Activated naive CD8-positive, alpha-beta T cell treated with anti-CD3 and anti-CD28 coated beads, Interleukin-2, amount 50 U/mL, for 16 hours (primary cell): Measurements from ENCODE around the gene HCN3.
"Not testable (repeated sequence)": the region's sequence is repeated elsewhere in the genome, so short reads cannot be mapped to it uniquely, and the experiment has no call there.

ENCODE experiments used
- DNase-seq: peaks from one replicate; pipeline ENCODE4 v3.0.0-alpha.2; 2020; ENCODE audit warnings: low read depth, low spot score

The HCN3 gene

DNA sequence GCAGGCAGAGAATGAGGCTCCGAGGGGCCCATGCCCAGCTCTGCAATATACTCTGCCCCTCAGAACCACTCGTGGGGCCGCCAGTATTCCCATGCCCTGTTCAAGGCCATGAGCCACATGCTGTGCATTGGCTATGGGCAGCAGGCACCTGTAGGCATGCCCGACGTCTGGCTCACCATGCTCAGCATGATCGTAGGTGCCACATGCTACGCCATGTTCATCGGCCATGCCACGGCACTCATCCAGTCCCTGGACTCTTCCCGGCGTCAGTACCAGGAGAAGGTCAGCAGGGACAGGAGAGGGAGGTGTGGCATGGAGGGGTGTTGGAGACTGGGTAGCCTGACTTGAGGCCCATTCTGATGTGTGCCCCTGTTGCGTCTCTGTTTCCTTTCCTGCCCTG, 7.2 kb downstream of the HCN3 start:
- no peak for DNase-seq

- DNase-seq, result no peak
These were observed 7.8 kb downstream of the HCN3 start for GRCh38 chr1:155285063-155285462.

DNA sequence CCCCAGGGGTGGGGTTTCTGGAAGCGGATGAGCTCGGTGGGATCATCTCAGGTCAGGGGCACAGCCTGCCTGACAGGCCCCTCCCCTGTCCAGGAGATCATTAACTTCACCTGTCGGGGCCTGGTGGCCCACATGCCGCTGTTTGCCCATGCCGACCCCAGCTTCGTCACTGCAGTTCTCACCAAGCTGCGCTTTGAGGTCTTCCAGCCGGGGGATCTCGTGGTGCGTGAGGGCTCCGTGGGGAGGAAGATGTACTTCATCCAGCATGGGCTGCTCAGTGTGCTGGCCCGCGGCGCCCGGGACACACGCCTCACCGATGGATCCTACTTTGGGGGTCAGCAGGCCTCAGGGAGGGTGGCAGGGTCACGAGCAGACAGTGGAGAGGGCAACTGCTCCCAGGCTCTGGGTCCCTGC, 8.4 kb downstream of the HCN3 start:
- no peak for DNase-seq

GRCh38 chr1:155286544-155286943, 9.3 kb downstream of the HCN3 start:
- DNase-seq, result no peak

DNA sequence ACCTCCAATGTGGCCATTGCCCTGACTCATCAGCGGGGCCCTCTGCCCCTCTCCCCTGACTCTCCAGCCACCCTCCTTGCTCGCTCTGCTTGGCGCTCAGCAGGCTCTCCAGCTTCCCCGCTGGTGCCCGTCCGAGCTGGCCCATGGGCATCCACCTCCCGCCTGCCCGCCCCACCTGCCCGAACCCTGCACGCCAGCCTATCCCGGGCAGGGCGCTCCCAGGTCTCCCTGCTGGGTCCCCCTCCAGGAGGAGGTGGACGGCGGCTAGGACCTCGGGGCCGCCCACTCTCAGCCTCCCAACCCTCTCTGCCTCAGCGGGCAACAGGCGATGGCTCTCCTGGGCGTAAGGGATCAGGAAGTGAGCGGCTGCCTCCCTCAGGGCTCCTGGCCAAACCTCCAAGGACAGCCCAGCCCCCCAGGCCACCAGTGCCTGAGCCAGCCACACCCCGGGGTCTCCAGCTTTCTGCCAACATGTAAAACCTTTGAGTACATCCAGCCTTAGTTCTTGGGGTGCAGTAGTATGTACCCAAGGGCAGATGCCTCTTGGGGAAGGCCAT, 10.8 kb downstream of the HCN3 start:
- DNase-seq, result no peak

- not testable (repeated sequence) for DNase-seq
These were observed 13.7 kb downstream of the HCN3 start for GRCh38 chr1:155291006-155291405.

- no peak for DNase-seq
These were observed 16.0 kb downstream of the HCN3 start for GRCh38 chr1:155293086-155293749.

DNA sequence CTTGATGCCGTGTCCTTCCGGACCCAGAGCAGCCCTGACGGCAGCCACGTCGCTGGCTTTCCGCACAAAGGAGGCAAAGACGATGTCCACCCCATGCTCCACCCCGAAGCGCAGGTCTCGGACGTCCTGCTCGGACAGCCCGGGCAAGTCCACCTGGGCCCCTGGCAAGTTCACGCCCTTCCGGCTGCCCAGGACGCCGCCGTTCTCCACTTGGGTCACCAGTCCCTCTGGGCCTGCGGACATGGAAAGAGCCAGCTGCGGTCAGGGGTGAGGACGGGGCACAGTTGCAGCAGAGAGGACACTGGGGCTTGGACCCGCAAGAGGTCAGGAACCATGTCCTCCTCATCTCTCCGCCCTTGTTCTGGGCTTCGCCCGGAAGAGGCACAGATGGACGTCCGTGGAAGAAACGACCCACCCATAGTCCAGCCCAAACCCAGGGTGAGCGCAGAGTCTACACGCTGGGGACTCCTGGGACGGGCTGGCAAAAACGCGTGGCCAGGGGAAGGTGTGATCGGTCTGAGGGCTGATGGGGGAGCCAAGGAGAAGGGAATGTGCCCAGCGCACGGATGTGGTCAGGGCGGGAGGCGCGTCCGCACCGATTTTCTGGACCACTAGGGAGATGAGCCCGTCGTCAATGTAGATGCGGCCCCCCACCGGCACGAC, 17.4 kb downstream of the HCN3 start:
- DNase-seq, result no peak

- no peak for DNase-seq
These were observed 18.1 kb downstream of the HCN3 start for GRCh38 chr1:155295183-155295941.

DNA sequence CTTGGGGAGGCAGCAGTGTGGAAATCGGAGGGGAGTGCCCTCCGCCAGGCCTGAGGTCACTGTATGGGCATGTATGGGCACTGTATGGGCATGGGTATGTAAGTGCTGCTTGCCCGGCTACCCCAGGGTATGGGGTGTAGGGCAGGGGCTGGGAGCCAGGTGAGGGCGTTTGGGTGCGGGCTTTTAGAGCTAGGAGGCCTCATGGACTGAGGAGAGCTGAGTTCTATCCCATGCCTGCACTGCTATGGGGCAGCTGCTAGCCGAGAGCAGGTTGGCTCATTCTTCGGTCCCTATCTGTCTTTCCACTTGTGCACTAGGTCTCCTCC, 18.6 kb downstream of the HCN3 start:
- no peak for DNase-seq

DNA sequence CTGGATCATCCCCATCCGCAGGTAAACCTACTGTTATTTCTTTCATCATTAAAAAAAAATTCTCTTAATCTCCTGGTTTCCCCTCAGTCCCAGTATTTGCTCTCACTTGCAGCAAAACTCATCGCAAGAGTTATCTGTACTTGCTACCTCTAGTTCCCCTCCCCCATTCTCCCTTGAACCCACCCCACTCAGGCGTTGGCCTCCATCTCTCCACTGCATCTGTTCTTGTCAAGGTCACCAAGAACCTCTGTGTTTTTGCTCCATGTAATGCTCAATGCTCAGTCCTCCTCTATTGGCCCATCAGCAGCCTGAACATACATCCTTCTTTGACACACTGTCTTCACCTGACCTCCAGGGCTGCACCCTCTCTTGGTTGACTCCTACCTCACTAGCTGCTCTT, 19.4 kb downstream of the HCN3 start:
- DNase-seq, result no peak

DNA sequence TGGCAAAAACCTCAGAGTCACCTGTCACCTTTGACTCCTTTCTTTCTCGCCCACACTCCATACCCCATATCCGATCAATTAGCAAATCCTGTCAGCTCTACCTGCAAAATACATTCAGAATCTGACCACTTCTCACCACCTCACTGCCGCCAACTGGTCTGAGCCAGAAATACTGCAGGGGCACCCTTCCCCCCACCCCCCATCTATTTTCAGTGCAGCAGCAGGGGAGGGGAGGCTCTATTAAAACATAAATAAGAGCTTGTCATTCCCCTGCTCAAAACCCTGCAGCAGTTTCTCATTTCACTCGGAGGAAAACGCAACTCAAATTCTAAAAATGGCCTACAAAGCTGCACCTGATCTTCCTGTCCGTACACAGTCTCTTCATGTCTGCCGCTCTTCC, 20.1 kb downstream of the HCN3 start:
- no peak for DNase-seq

DNA sequence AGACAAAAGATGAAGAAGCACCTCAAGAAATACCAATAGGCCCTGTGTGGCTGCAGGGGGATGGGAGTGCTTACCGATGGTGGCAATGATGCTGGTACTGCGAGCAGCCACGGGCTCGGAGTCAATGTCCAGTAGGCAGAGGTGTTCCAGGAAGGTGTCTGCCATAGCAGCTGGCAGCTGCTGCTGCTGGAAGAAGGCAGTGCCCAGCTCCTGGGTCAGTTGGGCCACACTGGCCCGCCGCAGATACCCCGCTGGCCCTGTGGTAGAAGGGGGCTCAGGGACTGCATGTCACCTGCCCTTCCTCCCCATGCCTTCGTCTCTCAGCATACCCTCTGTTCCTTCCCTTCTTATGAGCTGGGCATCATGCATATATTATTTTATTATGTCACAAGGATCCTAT, 22.8 kb downstream of the HCN3 start:
- DNase-seq, result no peak

- no peak for DNase-seq
These were observed 23.5 kb downstream of the HCN3 start for GRCh38 chr1:155300553-155301329.

DNA sequence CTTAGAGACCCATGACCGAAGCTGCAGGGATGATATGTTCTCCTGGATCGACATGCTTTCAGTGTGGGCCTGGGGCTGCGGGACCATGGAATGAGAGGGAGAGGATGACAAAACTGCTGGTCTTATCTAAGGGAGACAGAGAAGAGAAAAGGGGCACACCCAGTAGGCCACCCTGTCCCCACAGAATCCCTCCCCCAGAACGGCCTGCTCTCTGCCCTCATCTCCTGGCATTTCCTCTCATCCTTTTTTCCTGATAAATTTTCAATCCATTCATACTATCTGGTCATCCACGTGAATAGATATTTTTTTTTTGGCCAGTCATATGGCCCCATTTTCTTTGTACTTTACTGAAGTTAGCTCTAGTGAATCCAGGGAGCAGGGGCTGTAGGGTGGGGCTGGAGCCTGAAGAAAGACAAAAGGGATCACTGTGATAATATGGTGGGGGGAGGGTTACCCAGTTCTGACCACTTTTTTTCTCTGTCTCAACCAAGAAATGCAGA, 24.1 kb downstream of the HCN3 start, which contains the start of gene PKLR:
Gene PKLR (minus strand): TSS at position 97 of the 500 bp plus-strand sequence. CDS start 43 bp downstream, at position 54.
- no peak for DNase-seq

DNA sequence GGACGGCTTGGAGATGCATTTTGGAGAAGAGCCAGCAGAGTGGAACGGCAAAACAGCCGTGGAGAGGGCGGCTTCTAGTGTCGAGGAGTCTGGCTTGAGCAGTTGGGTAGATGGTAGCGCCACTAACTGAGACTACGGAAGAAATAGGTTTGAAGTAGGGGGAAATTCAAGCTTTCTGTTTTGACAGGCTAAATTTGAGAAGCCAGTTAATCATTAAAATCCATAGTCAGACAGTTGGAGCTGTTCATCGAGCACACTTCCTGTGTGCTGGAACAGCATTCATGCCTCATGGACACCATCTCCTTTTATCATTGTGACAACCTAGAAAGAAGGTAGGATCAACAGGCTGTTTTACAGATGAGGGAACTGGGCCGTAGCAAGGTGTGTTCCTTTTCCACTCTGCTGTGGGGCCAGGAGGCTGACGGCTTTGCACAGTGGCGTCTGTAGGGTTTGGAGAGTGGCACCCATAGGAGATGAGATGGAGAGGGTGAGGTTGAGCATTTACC, 27.3 kb downstream of the HCN3 start:
- no peak for DNase-seq

GRCh38 chr1:155305881-155306391, 28.7 kb downstream of the HCN3 start:
- DNase-seq, result no peak

GRCh38 chr1:155307247-155307740, 30.0 kb downstream of the HCN3 start:
- DNase-seq, result no peak

- DNase-seq, result peak; percentile 91
These were observed 31.5 kb downstream of the HCN3 start, which contains the start of gene FDPS for GRCh38 chr1:155308493-155309422. TSS of gene FDPS (plus strand) at chr1:155308866. CDS start at chr1:155309790, 924 bp downstream.
